ENCODE measurements around the gene NCK2.

NCK2 gene

GRCh38 chr2:105744909-105745853 lies at the start of gene NCK2:
Gene NCK2, plus strand, starts transcription at chr2:105744912. Its CDS starts 110,152 bp downstream, at chr2:105855064.
- FAIRE-seq = no peak

DNA sequence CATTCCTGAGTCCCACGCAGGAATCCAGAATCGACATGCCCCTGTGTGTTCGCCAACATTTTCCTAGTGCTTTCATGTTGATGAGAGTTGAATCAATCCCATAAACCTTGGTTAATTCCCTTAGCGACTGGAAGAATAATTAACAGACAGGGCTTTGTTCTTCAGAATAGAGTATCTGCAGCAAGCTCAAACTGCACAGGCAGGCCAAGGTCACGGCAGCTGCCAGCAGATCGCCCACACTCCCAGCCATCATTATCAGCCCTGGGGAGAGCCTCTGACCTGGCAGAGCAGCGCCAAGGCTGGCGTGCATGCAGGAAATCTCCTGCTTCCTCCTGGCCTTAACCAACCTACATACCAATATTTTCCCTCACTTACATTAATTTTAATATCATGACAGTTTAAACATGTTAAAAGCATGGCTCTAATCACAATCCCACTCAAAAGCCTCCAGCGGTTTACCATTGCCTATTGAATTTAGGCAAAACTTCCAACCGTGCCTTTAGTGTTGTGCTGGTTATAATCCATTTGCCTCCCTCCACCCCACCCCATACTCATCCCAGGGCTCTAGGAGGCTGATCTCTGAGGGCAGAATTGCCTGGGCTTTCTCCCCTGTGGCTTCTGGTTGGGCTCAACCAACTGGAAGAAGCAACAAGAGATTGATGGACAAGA lies 46.8 kb upstream of the NCK2 start:
- FAIRE-seq = no peak

DNA sequence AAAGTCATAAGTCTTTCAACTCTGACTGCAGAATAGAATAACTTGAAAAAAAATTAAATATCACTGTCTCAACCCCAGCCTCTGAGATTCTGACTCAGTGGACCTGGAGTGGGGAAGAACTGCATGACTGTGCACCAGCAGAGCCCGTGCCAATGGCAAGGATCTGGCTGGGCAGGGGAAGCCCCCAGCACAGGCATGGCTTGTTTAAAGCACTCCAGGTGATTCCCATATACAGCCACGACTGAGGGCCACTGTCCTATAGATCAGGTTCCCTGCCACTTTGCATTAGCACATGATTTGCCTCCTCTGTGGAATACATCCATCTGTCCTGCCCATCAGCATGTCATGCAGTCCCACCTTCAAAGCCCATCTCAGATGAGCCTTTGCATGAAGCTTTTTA lies 45.9 kb upstream of the NCK2 start:
- no peak for FAIRE-seq

GRCh38 chr2:105701042-105701441 lies 43.7 kb upstream of the NCK2 start:
- FAIRE-seq = no peak

DNA sequence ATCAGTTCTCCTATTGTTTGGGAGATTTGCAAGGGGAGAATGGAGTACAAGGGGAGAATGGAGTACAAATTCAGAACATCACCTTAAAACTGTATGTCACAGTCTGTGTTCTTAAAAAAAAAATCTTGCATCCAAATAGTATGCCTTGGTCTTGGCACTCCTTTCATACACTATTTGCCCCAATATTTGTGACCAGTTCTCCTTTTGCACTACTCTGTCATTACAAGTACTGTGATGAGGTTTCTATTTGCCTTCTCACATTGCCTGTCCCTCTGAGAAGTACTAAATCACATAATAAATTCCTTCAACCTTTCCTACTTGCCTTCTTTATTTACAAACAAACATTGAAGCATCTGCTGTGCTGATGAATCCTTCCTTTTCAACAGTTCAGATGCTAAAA lies 36.0 kb upstream of the NCK2 start:
- no peak for FAIRE-seq

DNA sequence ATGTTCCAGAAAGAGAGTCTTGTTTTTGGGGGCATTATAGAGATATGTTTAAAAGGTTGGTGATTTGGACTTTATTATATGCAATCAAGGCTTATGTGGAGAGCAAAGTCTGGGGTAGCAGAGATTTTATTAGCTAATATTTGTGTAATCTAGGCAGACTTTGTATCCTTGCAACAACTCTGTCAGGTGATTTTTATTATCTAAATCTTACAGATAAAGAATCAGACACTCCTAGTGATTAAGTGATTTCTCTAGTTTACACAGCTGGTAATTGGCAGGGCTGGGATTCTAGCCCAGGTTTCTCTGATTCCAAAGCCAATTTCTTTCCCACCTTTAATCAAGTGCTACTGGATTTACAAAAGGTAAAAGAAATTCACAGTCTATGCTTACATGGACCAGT lies 33.3 kb upstream of the NCK2 start:
- FAIRE-seq = no peak

- FAIRE-seq = no peak
These were observed 32.4 kb upstream of the NCK2 start for GRCh38 chr2:105712166-105712915.

DNA sequence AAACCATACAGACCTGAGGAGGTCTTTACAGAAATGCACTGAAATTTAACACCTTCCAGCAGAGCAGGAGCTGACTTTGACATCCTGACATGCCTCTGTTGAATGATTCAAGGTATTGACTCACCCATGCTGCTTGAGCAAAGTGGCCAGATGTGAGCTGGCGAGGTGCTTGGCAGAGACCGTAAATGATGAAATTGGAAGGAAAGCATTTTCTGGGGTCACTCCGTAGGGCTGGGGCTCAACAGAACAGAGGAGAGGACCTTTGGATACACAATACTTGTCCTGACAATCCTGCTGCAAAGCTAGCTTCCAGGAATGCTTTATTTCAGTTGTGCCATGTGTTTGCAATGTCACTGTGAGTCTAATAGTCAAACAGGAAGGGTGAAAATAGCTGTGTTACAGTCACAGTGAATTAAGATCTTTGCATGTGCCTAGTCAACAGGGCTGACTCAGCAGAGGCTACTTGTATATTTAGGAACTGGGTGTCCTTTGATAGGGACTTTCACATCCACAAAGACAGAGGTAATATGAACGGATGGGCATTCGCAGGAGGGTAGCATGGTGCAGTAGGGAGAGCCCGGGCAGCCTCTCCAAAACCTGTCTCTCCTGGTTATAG lies 31.6 kb upstream of the NCK2 start:
- no peak for FAIRE-seq

GRCh38 chr2:105714141-105714540 lies 30.6 kb upstream of the NCK2 start:
- FAIRE-seq = no peak

DNA sequence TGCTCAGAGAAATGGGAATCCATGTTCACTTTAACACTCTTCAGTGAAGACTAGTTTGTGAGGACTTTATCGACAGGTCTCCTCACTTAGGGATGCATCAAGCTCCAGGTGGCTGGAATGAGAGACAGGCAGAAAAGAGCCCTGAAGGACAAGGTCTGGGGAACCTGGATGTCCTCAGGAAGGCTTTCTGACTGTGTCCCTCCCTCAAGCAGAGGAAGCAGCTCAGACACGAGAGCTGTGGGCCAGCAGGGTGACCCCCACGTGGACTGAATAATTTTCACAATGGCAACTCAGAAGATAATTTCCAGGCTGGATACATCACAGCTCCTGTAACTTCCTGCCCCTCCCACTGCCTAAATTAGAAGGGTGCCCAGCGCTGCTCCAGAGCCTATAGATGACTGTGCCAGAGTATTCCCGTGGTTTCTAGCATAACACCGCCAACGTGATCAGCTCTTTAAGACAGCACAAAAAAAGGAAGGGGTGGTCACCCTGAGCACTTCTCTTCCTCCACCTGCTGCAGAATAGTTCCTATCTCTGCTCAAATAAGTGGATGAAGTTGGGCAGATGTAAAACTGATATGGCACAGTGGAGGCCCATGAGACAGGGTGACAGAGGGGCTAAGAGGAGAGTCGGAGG lies 25.7 kb upstream of the NCK2 start:
- no peak for FAIRE-seq

DNA sequence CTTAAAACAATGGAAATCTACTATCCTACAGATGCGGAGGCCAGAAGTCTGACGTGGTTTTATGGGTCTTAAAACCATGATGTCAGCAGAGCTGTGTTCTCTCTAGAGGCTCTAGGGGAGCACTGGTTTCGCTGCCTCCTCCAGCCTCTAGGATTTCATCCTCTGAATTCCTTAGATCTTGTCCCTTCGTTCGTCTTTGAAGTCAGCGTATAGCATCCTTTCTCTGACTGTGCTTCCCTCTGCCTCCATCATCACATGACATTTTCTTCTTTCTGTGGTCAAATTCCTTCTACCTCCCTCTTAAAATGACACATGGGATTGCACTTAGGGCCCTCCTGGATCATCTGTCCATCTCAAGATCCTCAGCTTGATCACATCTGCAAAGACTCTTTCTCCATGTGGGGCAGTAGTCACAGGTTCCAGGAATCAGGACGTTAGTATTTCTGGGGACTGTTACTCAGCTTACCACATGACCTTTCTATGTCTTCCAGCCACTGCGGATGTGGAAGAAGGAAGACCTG lies 22.7 kb upstream of the NCK2 start:
- no peak for FAIRE-seq

DNA sequence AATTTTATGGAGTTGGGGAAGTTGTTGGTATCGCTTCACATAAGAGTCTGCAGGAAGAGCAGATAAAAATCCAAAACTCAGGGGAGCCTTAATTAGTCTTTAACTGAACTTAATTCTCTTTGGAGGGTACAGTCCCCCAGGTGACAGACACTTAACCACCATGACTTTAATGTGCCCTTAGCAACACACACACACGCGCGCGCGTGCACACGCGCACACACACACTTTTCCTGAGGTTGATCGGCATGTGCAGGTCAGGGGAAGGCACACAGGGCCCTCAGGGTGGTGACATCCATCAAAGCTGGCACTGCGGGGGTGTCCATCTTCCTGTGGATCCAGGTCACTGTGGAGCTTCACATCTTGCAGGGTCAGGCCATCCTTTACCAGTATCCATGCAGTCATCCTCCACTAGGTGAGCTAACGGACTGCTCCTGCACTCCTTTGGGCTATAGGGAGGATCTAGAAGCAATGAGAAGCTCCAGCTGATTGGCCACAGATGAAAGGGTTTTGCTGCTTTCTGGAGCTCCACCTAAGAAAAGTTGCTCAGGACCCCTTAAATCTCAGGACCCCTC lies 21.9 kb upstream of the NCK2 start:
- no peak for FAIRE-seq

GRCh38 chr2:105723431-105723830 lies 21.3 kb upstream of the NCK2 start:
- FAIRE-seq = no peak

DNA sequence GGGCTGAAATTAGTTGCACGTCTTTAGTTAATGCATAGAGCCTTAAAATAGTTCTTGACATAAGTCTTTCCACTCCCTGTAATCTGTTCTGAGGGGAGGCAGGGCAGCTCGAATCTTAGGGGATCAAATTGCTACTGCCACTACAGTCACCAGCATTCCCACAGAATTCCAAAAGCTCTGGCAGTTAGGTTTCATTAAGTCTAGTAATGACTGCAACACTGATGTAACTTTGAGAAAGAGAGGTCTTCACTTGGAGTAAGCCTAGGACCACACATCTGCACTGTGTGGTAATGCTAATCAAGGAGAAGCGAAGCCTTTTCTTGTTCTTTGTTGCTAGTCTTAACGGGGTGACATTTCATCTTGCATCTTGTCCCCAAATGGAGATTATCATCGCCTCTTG lies 19.3 kb upstream of the NCK2 start:
- no peak for FAIRE-seq

DNA sequence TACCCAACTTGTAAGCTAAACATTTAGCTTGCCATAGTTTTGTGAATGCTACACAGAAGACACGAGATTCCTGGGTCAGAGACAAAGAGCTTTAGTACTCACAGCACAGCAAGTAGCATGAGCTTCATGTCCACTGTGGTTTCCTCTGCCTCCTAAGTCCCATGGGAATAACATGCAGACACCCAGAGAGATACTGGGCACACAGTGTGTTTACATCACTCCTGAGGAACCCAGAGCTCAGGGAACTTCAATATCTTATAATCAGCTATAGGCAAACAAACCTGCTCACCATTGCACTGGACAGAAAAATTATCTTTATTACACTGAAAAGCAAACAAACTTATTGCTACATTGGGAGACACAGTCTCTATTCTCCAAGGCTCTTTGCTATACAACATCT lies 14.5 kb upstream of the NCK2 start:
- FAIRE-seq = no peak

- FAIRE-seq = no peak
These were observed 13.2 kb upstream of the NCK2 start for GRCh38 chr2:105731511-105731910.

DNA sequence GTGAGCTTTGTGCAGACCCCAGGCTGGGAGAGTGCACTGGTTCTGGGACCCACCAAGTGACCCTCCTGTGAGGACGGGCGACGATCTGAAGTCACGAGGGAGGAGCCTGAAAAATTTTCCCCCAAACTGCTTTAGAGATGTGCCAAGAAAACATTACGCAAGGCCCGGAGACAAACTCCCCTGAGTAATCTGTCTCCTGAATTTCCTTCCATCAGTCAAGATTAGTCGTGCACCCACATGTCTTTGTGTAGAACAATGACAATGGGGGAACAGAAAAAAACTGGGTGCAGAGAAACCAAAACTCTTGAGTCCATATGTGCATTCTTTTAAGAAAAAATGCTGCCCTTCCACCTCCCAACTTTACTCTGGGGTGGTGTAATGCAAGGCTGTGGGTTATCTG lies 12.6 kb upstream of the NCK2 start:
- no peak for FAIRE-seq

DNA sequence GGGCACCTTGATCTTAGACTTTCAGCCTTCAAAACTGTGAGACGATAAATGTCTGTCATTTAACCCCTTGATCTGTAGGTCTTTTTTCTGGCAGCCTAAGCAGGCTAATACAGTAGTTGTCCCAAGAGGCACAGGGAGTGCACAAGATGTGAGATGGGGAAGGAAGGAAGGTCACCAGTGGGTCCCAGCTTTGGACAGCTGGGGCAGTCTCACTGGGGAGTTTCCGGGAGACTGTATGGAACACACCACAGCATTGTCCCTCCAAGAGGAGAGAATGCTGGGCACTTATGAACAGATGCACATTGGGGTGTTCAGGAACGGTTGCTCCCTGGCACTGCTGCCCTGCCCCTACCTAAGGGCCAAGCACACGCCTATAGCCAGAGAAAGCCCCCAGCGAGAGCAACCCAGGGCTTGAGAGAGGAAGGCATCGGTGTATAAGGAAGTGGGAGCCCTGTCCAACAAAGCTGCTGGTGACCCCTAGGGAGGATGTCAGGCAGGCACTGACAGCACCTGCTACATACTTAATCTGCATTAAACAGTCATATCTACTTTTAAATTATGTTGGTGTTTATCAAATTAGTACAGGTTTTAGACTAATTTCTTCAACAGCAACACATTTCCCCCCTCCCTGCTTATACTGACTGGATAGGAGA lies 11.6 kb upstream of the NCK2 start:
- FAIRE-seq = no peak

DNA sequence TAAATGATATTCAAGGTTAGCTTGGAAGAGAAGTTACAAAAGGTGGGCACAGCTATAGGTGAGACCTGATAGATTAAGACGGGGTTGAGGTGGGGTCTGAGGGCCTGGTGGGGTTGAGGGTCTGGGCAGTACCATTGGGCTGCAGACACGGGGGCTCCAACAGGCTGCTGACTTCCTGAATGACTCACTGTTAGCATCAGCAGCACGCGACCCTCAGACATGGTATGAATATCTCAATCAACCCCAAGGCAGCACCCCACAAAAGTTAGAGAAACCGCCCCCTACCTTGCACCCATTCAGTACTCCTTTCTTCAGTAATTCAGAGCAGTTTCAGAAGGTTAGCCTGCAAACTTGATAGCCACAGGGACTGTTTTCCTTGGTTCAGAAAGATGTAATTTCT lies 10.8 kb upstream of the NCK2 start:
- FAIRE-seq = no peak

GRCh38 chr2:105734762-105735538 lies 9.8 kb upstream of the NCK2 start:
- FAIRE-seq = no peak

- no peak for FAIRE-seq
These were observed 8.6 kb upstream of the NCK2 start for GRCh38 chr2:105736145-105736544.
